Small intestine (tissue), 7 donors: ENCODE measurements around the gene CBFB. TPM values are rescaled to one million over a fixed set of nuclear protein-coding genes. Genes with fewer than 3 reads are reported as not detected.
A peak's percentile ranks its signal among the peaks of the same experiment; 100 is the strongest.

Source experiments
- DNase-seq, 2 donors: peaks; one replicate each; pipeline versions ENCODE4 v3.0.0 to v3.0.0-alpha.2; 2013
- FAIRE-seq: peaks from 2 replicates; lab custom pipeline; 2012; peaks lifted over from hg19 to GRCh38; lab: Jason Lieb, UNC
- H3K27ac ChIP-seq, 3 donors: one replicate each; pipeline ENCODE4 v1.5.1; 2013; ENCODE audit warnings: low read length in 2 of 3, mild to moderate bottlenecking in 2 of 3, control low read depth in 1 of 3, inconsistent platforms in 1 of 3, low read depth in 1 of 3, moderate library complexity in 1 of 3
- H3K27me3 ChIP-seq, 3 donors: one replicate each; pipeline ENCODE4 v1.6.1; 2013; ENCODE audit warnings: low read length in 3 of 3, inconsistent platforms in 1 of 3; ENCODE audit not compliant: control insufficient read depth in 3 of 3, insufficient read depth in 3 of 3
- H3K36me3 ChIP-seq, 3 donors: one replicate each; pipeline ENCODE4 v1.6.1; 2013; ENCODE audit warnings: low read length in 3 of 3, inconsistent platforms in 1 of 3, low read depth in 1 of 3, mild to moderate bottlenecking in 1 of 3, moderate library complexity in 1 of 3; ENCODE audit not compliant: control insufficient read depth in 3 of 3, insufficient read depth in 2 of 3
- H3K4me1 ChIP-seq, 3 donors: one replicate each; pipeline ENCODE4 v1.6.1; 2013; ENCODE audit warnings: low read length in 2 of 3, inconsistent platforms in 1 of 3, low read depth in 1 of 3, mild to moderate bottlenecking in 1 of 3, moderate library complexity in 1 of 3; ENCODE audit not compliant: control insufficient read depth in 3 of 3, insufficient read depth in 2 of 3
- H3K4me3 ChIP-seq, 3 donors: one replicate each; pipeline ENCODE4 v1.5.1; 2013; ENCODE audit warnings: low read length in 3 of 3, control low read depth in 1 of 3, inconsistent platforms in 1 of 3, low read depth in 1 of 3, mild to moderate bottlenecking in 1 of 3, moderate library complexity in 1 of 3
- H3K9me3 ChIP-seq, 2 donors: one replicate each; pipeline ENCODE4 v1.6.1; 2013; ENCODE audit warnings: low read depth in 1 of 2, low read length in 1 of 2; ENCODE audit not compliant: control insufficient read depth in 2 of 2, insufficient read depth in 1 of 2
- WGBS, 3 donors: extraction: QIAGEN DNeasy Blood & Tissue Kit; methylation state at CpG; one replicate each; pipeline ENCODE4 v1.1.7; 2013; 5-methylcytosine and 5-hydroxymethylcytosine counted together
- polyA plus RNA-seq, 4 donors: library from polyadenylated mRNA; stranded (reverse) in 3 of 4; unstranded in 1 of 4; fragments of 200-250 nt in 3 of 4; fragments of 120-200 nt in 1 of 4; gene quantifications; one replicate each; pipeline versions ENCODE4 v1.2.1 to v1.2.3, GENCODE V29; 2013
- donor health status: healthy with polysubstance abuse.
- donor health status: control.
- donor health status: control.
- donor health status: Bipolar disorder and iron deficiency.
- donor health status: healthy.

CBFB gene
- polyA plus RNA-seq, 4 donors, result 5.4 to 21.6 (median 10.7) TPM

DNA sequence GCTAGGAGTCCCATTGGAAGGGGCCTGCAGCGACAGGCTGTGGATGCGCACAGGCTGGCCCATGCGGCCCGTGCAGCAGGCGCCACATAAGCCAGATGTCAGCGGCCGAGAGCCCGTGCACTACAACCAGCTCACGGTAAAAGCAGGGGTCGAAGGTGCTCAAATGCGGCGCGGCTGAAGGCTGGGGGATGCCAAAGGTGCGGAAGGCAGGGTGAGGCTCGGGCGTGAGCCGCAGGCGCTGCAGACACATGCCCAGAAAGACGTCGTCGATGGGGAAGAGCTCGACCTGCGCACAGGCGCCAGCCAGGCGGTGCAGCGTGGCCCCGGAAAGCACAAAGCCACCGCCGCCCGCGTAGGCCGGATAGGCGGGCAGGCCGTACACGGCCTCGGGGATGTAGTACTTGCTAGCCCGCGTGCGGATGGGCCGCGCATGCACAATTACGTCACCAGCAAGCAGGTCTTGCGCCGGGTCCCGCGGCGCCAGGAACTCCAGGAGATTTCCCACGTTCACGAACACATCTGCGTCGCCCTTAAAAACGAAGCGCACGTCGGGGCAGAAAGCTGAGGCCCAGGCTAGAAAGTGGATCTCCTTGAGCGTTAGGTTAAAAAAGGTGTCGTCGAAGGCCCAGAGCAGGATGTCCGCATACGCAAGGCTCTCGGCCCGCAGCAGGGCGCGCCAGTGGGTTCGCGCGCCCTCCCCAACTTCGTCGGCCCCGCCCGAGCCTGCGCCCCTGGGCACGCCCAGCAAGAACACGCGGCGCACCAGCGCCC lies 120.5 kb downstream of the CBFB start:
- no peak overlapping the region for H3K4me3 ChIP-seq
- WGBS, 3 donors, result 64 to 77% (median 76%) methylated on average over 60 to 77 of the region's 77 CpGs

DNA sequence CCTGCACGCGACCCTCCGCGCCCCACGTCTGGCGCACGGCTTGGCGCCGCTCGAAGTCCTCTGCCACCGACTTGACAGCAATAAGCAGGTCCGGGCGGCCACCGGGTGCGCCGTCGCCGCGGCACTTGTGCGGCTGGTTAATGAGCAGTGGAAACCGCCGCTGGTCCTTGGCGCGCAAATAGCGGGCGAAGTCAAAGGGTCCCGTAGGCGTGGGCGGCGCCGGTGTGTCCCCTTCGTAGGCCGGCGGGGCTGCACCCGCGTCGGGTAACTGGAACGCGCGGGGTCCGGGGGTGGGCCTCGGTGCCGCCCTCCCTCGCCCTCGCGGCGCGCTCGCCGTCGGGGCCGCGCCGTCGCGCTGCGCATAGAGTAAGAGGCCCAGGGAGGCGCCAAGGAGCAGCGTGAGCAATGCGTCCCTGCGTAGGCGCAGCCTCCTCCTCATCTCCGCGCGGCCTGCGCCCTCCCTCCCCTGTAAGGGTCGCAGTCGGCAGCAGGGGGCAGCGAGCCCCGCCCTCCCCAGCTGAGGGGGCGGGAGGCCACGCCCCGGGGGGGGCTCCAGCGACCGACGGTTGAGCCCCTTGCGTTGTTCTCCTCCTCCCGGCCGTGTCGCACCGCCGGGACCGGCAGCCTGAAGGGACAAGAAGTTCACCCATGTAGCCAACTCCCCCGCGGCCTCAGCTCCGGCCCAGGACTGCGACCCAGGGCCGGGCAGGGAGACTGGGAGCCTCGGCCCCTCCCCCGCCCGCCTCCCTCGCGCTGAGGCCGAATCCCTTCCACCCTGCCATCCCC lies 121.3 kb downstream of the CBFB start:
- peak in 1 of 2 donors; percentile 70 for DNase-seq
- peak overlapping the region; percentile 34 to 77 (median 73) for H3K27ac ChIP-seq
- peaks cover 4 to 44% (median 10%) of the 10 kb centered on the region in 3 donors for H3K36me3 ChIP-seq
- peaks cover 0 to 57% (median 0%) of the 10 kb centered on the region in 3 donors for H3K27me3 ChIP-seq
- H3K9me3 ChIP-seq, result no peaks in the 10 kb centered on the region
- FAIRE-seq, result no peak
- WGBS, 3 donors, result 5 to 8% (median 7%) methylated on average over 68 to 94 of the region's 94 CpGs
- H3K4me3 ChIP-seq, result peak overlapping the region; percentile 43 to 50 (median 49)
- peaks cover 0 to 19% (median 0%) of the 10 kb centered on the region in 3 donors for H3K4me1 ChIP-seq

More for the DNA sequence above, 120.5 kb downstream of the CBFB start:
- no peak for DNase-seq
- no peak overlapping the region for H3K27ac ChIP-seq
- H3K4me1 ChIP-seq, result peaks cover 0 to 16% (median 0%) of the 10 kb centered on the region in 3 donors
- peaks cover 4 to 52% (median 10%) of the 10 kb centered on the region in 3 donors for H3K36me3 ChIP-seq
- FAIRE-seq, result no peak
- no peaks in the 10 kb centered on the region for H3K9me3 ChIP-seq
- peaks cover 0 to 50% (median 0%) of the 10 kb centered on the region in 3 donors for H3K27me3 ChIP-seq

Other genes starting within 250 kb of the CBFB start
- under 1 TPM in 1 of 4 donors, not detected in 3; 0.04 TPM for gene TERB1, start 227.6 kb upstream of the CBFB start, polyA plus RNA-seq
- 10 to 100 TPM; 39.4 to 60.9 (median 47.1) TPM for gene NAE1, start 198.2 kb upstream of the CBFB start, polyA plus RNA-seq
- 10 to 100 TPM in 3 of 4 donors, 1 to 10 TPM in 1; 6.4 to 89.7 (median 47.7) TPM for gene CA7, start 184.7 kb upstream of the CBFB start, polyA plus RNA-seq
- gene PDP2, start 148.6 kb upstream of the CBFB start, polyA plus RNA-seq, result 10 to 100 TPM in 1 of 4 donors, 1 to 10 TPM in 3; 1.6 to 11.2 (median 4.3) TPM
- gene CDH16, start 110.3 kb upstream of the CBFB start, polyA plus RNA-seq, result 1 to 10 TPM in 3 of 4 donors, under 1 TPM in 1; 0.91 to 8.5 (median 4.4) TPM
- 10 to 100 TPM in 1 of 4 donors, 1 to 10 TPM in 2, under 1 TPM in 1; 0.83 to 10.9 (median 3.6) TPM for gene RRAD, start 103.6 kb upstream of the CBFB start, polyA plus RNA-seq
- gene CIAO2B, start 94.7 kb upstream of the CBFB start, polyA plus RNA-seq, result 100 to 1,000 TPM in 3 of 4 donors, 10 to 100 TPM in 1; 79.7 to 274 (median 232) TPM
- 100 to 1,000 TPM; 221 to 337 (median 294) TPM for gene CES2, start 93.6 kb upstream of the CBFB start, polyA plus RNA-seq
- 10 to 100 TPM; 14.6 to 36.0 (median 24.3) TPM for gene CES3, start 67.9 kb upstream of the CBFB start, polyA plus RNA-seq
- 10 to 100 TPM in 2 of 4 donors, 1 to 10 TPM in 2; 4.8 to 26.3 (median 10.5) TPM for gene CES4A, start 40.6 kb upstream of the CBFB start, polyA plus RNA-seq
- 10 to 100 TPM in 2 of 4 donors, 1 to 10 TPM in 2; 5.9 to 13.6 (median 8.7) TPM for gene PHAF1, start 80.8 kb downstream of the CBFB start, polyA plus RNA-seq
- gene B3GNT9, start 121.8 kb downstream of the CBFB start, polyA plus RNA-seq, result 1 to 10 TPM in 3 of 4 donors, under 1 TPM in 1; 0.89 to 4.9 (median 2.6) TPM
- 10 to 100 TPM; 16.6 to 37.8 (median 23.6) TPM for gene TRADD, start 130.8 kb downstream of the CBFB start, polyA plus RNA-seq
- gene FBXL8, start 130.8 kb downstream of the CBFB start, polyA plus RNA-seq, result 10 to 100 TPM in 1 of 4 donors, 1 to 10 TPM in 3; 5.8 to 13.1 (median 6.9) TPM
- gene HSF4, start 135.6 kb downstream of the CBFB start, polyA plus RNA-seq, result 10 to 100 TPM in 1 of 4 donors, 1 to 10 TPM in 3; 4.6 to 15.1 (median 7.6) TPM
- gene NOL3, start 141.4 kb downstream of the CBFB start, polyA plus RNA-seq, result 10 to 100 TPM in 2 of 4 donors, 1 to 10 TPM in 2; 4.5 to 17.1 (median 9.5) TPM
- gene MATCAP1, start 154.8 kb downstream of the CBFB start, polyA plus RNA-seq, result 10 to 100 TPM; 15.7 to 19.0 (median 18.2) TPM
- gene EXOC3L1, start 161.0 kb downstream of the CBFB start, polyA plus RNA-seq, result 1 to 10 TPM; 1.6 to 7.9 (median 6.0) TPM
- 10 to 100 TPM; 48.6 to 63.7 (median 58.3) TPM for gene E2F4, start 163.0 kb downstream of the CBFB start, polyA plus RNA-seq
- gene ELMO3, start 170.0 kb downstream of the CBFB start, polyA plus RNA-seq, result 100 to 1,000 TPM in 1 of 4 donors, 10 to 100 TPM in 3; 36.3 to 101 (median 67.4) TPM
- 100 to 1,000 TPM in 2 of 4 donors, 10 to 100 TPM in 2; 63.0 to 153 (median 102) TPM for gene TMEM208, start 198.0 kb downstream of the CBFB start, polyA plus RNA-seq
- gene FHOD1, start 218.3 kb downstream of the CBFB start, polyA plus RNA-seq, result 10 to 100 TPM; 12.4 to 19.7 (median 15.8) TPM
- under 1 TPM in 3 of 4 donors, not detected in 1; 0.39 to 0.78 (median 0.54) TPM for gene SLC9A5, start 219.8 kb downstream of the CBFB start, polyA plus RNA-seq